Left hindlimb (tissue), 1 donor: ENCODE measurements around the gene FUT9.
"Not testable (repeated sequence)": the region's sequence is repeated elsewhere in the genome, so short reads cannot be mapped to it uniquely, and the experiment has no call there.

Source experiments
- DNase-seq: peaks from one replicate; pipeline ENCODE4 v3.0.0-alpha.2; 2018

Gene FUT9

DNA sequence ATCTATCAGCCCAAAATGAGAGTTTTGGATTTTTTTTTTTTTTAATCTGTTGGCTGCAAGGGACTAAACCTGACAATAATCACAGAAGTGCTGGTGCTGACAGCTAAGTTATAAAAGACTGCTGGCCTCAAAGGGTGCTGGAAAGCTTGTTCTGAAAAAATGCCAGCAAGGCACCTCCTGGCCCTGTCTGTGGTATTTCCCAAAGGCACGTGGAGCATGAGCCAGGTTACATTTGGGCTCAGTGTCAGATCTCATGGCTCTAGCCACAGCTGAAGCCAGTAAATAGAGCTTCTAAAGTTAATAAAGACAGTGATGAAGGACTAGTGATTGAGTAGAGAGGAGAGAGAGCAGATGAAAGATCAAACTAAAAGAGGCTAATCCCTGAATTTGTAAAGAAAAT lies 178.9 kb downstream of the FUT9 start:
- DNase-seq = no peak

GRCh38 chr6:96195272-96195671 lies 179.5 kb downstream of the FUT9 start:
- DNase-seq = no peak

DNA sequence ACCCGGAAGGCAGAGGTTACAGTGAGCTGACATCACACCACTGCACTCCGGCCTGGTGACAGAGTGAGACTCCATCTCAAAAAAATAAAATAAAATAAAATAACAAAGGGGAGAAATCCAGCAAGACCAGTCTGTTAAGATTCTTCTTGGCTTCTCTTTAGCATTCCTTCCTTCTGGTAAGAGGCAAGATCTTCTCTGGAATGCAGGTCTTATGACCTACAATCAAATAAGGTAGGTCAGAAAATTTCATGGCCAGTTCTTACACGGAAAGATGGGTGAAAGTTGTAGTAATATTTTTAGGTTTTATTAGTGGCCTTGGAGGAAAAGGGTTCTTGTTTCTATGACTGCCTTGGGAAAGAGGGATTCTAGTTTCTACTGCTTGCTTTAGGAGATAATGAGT lies 180.9 kb downstream of the FUT9 start:
- DNase-seq = no peak

DNA sequence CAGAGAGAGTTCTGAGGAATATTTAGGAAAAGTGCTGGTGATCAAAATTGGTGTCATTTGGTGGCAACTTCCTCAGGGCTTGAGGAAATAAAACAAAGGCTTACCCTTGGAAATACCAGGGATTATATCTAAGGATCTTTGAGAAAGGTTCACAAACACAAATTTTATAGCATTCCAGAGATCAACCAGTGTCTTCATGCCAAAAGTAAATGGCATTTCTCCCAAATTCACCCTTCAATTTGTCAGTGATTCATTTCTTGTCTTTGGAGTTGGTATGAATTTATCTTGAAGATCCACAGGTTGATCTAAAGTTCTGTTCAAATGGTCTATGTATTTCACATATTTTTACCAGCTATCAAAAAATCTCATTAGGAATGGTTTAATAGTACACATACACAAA lies 181.5 kb downstream of the FUT9 start:
- DNase-seq = no peak

- DNase-seq = no peak
Measured at GRCh38 chr6:96202571-96202970, 186.8 kb downstream of the FUT9 start.

DNA sequence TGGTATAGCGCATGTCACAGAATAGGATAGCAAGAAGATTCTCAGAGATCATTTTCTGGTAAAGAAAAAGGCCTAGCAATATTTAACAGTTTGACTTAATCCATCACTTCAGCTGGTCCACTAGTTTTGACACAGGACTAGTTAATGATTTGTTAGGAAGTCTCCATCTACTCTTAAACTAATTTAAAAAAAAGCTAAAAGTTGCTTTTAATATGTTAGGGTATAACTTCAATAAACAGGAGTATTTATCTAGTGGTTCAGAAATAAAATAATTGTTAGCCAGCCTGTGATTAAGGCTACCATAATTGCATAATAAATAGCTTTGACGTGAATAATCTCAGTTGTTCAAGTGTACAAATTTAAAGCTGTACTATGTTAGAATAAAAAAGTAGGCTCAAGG lies 195.6 kb downstream of the FUT9 start:
- DNase-seq = no peak

DNA sequence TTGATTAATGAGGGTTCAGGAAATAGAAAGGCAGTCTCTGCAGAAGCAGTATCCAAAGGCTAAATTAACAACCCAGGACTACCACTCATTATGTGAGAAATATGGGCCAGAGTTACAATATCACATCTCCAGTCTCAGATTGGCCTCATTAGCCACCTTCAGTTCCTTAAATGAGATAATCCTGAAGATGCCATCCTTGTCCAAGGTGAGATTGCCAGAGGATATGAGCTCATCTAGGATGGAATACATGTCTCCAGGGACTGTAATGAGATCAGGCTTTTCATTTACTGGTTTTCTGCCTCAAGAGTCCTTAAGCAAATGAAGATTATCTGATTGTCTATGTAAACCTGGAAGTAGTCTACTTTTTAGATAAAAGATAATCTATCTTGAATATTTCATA lies 196.3 kb downstream of the FUT9 start:
- DNase-seq = no peak

GRCh38 chr6:96213784-96214183 lies 198.0 kb downstream of the FUT9 start:
- DNase-seq = no peak

DNA sequence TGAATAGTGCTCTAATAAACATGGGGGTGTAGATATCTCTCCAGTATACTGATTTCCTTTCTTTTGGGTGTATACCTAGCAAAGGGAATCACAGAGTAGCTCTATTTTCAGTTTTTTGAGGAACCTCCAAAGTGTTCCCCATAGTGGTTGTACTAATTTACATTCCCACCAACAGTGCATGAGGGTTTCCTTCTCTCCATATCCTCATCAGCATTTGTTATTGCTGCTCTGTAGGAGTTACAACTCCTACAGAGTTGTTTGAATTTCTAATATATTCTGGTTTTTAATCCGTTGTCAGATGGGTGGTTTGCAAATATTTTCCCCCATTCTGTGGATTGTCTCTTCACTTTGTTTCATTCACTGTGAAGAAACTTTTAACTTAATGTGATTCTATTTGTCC lies 207.9 kb downstream of the FUT9 start:
- no peak for DNase-seq

DNA sequence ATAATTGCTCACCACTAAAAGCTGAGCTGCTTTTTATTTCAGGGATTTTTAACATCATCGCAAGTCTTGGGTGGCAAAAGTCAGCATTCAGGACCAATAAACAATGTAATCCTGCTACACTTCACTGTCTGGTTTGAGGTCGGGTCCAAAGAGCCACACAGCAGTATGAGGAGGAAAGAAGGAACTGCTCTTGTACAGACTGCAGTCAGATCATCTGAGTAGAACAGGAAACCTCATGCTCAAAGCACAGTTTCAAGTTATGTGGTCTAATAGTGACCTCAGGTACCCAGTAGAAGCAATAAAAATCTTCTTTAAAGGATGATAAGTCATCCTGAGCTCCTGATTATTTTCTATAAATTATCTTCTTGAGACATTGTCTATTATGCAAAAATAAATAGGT lies 211.4 kb downstream of the FUT9 start:
- no peak for DNase-seq

- no peak for DNase-seq
Measured at GRCh38 chr6:96234444-96234843, 218.7 kb downstream of the FUT9 start.

DNA sequence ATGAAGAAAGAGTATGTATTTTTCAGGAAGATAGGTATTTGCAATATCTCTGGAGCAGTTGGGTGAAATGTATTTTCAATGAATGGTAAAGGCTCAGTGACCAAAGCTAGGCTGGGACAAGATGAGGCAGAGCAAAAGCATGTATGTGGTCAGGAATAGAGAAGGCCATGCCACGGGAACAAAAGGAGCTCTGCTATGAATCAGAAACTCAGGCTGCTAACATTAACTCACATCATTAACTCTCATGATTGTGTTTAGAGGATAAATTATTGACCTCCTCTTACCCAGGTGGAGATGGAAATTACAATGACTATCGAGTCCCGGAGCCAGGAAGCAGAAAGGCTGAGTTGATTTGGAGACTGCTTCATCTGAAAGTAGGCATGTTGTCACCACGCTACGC lies 220.2 kb downstream of the FUT9 start:
- no peak for DNase-seq

DNA sequence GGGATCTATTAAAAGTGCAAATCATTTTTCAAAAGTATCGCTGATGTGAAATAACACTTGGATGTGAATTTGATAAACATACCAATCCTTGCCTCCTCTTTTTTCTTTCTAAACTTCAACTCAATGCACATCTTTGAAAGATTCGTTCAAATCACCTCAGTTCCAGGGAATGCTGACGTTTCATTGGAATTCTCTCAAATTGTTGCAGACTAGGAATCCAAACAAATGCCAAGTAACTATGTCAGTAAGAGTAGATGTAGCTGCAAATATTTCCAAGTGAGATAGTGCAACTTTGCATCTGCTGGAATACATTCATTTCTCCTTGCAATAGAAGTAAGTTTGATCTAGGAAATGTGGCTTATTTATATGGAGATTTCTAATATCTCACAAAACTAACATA lies 220.7 kb downstream of the FUT9 start:
- DNase-seq = no peak

DNA sequence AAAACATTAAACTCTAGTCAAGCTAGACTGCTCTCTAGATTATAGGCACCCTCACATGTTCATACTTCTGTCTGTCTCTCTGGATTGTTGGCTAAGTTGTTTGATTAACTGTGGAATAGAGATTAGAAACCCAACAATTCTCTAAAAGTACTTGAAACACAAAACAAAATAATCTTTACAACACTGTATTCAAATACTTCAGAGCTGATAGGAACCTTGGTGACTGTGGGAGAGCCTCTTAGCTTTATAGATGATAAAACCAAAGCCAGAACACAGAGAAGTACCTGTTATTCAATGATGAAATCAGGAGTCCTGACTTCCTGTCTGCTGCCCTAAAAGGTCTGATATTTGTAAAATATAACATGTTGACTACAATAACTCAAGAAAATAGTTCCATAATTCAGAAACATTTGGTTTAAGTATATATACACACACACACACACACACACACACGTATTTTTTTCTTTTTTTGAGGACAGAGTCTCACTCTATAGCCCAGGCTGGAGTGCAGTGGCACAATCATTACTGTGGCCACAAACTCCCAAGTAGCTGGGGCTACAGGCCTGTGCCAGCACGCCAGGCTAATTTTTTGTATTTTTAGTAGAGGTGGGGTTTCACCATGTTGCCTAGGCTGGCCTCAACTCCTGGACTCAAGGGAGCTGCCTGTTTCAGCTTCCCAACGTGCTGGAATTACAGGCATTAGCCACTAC lies 222.0 kb downstream of the FUT9 start:
- DNase-seq = no peak

- DNase-seq = no peak
Measured at GRCh38 chr6:96246563-96246962, 230.8 kb downstream of the FUT9 start.

DNA sequence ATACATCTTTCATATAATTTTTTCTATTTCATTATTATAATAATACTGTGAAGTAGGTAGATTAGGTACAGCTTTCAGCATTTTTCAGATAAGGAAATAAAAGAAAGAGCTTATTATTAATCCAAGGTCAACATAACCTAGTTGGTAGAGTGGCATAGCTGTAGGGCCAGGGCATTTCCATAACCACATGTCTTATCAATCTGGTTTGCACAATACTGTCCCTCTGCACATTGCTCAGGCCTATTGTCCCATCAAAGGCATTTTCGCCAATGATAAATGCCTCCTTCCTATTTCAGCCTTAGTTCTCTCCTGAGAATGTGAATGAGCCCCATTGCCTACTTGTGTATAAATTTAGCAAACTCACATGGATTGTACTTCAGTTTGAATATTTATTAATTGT lies 234.0 kb downstream of the FUT9 start:
- no peak for DNase-seq

- DNase-seq = no peak
Measured at GRCh38 chr6:96257751-96258150, 242.0 kb downstream of the FUT9 start.

GRCh38 chr6:96260787-96261430 lies 245.1 kb downstream of the FUT9 start:
- not testable (repeated sequence) for DNase-seq
